CD4-positive, alpha-beta T cell treated with Interleukin-1 beta for 1 hour (primary cell): ENCODE data around the gene COX17.
A peak's percentile ranks its signal among the peaks of the same experiment; 100 is the strongest.

Source experiments
- DNase-seq, 2 donors: peaks; one replicate each; pipeline ENCODE4 v3.0.0-alpha.2; 2020 to 2022

Gene COX17

GRCh38 chr3:119642746-119643473 is 34.3 kb downstream of the COX17 start:
- no peak for DNase-seq

GRCh38 chr3:119641416-119641815 is 35.8 kb downstream of the COX17 start:
- no peak for DNase-seq

GRCh38 chr3:119639494-119640350 is 37.5 kb downstream of the COX17 start:
- no peak for DNase-seq

GRCh38 chr3:119637679-119638477 is 39.3 kb downstream of the COX17 start:
- peak in 1 of 2 donors; percentile 38 for DNase-seq

GRCh38 chr3:119636891-119637611 is 40.2 kb downstream of the COX17 start:
- no peak for DNase-seq

GRCh38 chr3:119636249-119636648 is 41.0 kb downstream of the COX17 start:
- no peak for DNase-seq

- DNase-seq: no peak
These were observed 41.5 kb downstream of the COX17 start for GRCh38 chr3:119635719-119636118.

GRCh38 chr3:119632829-119633228 is 44.4 kb downstream of the COX17 start:
- DNase-seq: no peak

- no peak for DNase-seq
These were observed 45.0 kb downstream of the COX17 start for GRCh38 chr3:119632216-119632615.

GRCh38 chr3:119631516-119631915 is 45.7 kb downstream of the COX17 start:
- no peak for DNase-seq

GRCh38 chr3:119630880-119631329 is 46.3 kb downstream of the COX17 start:
- DNase-seq: no peak

GRCh38 chr3:119630128-119630879 is 46.9 kb downstream of the COX17 start:
- peak in 1 of 2 donors; percentile 32 for DNase-seq

- DNase-seq: peak; percentile 28 to 44
These were observed 48.3 kb downstream of the COX17 start for GRCh38 chr3:119628816-119629445.

GRCh38 chr3:119628390-119628789 is 48.8 kb downstream of the COX17 start:
- peak; percentile 16 to 51 for DNase-seq

GRCh38 chr3:119627461-119627860 is 49.7 kb downstream of the COX17 start:
- DNase-seq: peak; percentile 27 to 55

GRCh38 chr3:119626196-119626595 is 51.0 kb downstream of the COX17 start:
- DNase-seq: no peak

GRCh38 chr3:119625451-119626153 is 51.6 kb downstream of the COX17 start:
- DNase-seq: no peak

- DNase-seq: no peak
These were observed 53.0 kb downstream of the COX17 start for GRCh38 chr3:119624002-119624720.

- no peak for DNase-seq
These were observed 56.3 kb downstream of the COX17 start for GRCh38 chr3:119620899-119621298.
